ENCODE results near the gene MDM4.
"Not testable (repeated sequence)": the region's sequence is repeated elsewhere in the genome, so short reads cannot be mapped to it uniquely, and the experiment has no call there.

MDM4 gene

GRCh38 chr1:204544321-204544720 lies 28.1 kb downstream of the MDM4 start:
- DNase-seq (ENCODE audit: low spot score): no peak
- Mint-ChIP-seq H3K4me3 (peak overlapping the region; percentile 77), H3K27me3 (ENCODE audit: low read depth) (no peaks in the 10 kb centered on the region), H3K4me1 (ENCODE audit: low read depth) (peaks cover 57% of the 10 kb centered on the region), H3K27ac (peak overlapping the region; percentile 94), H3K36me3 (ENCODE audit: low read depth) (peaks cover 85% of the 10 kb centered on the region), H3K9me3 (peaks cover 15% of the 10 kb centered on the region)

- Mint-ChIP-seq H3K27me3 (ENCODE audit: low read depth) (no peaks in the 10 kb centered on the region), H3K4me3 (peak overlapping the region; percentile 77), H3K4me1 (ENCODE audit: low read depth) (peaks cover 57% of the 10 kb centered on the region), H3K9me3 (peaks cover 15% of the 10 kb centered on the region), H3K27ac (peak overlapping the region; percentile 94), H3K36me3 (ENCODE audit: low read depth) (peaks cover 92% of the 10 kb centered on the region)
- DNase-seq (ENCODE audit: low spot score): no peak
Observed at GRCh38 chr1:204545202-204545601, 29.0 kb downstream of the MDM4 start.

GRCh38 chr1:204545881-204546280 lies 29.7 kb downstream of the MDM4 start:
- Mint-ChIP-seq H3K27me3 (ENCODE audit: low read depth) (no peaks in the 10 kb centered on the region), H3K4me3 (peak overlapping the region; percentile 77), H3K9me3 (peaks cover 15% of the 10 kb centered on the region), H3K27ac (peak overlapping the region; percentile 94), H3K4me1 (ENCODE audit: low read depth) (peaks cover 57% of the 10 kb centered on the region), H3K36me3 (ENCODE audit: low read depth) (peaks cover 90% of the 10 kb centered on the region)
- DNase-seq (ENCODE audit: low spot score): no peak

- no peaks in the 10 kb centered on the region for H3K27me3 Mint-ChIP-seq (ENCODE audit: low read depth)
- peaks cover 35% of the 10 kb centered on the region for H3K4me1 Mint-ChIP-seq (ENCODE audit: low read depth)
- H3K27ac Mint-ChIP-seq: no peak overlapping the region
- H3K36me3 Mint-ChIP-seq (ENCODE audit: low read depth): peaks cover 81% of the 10 kb centered on the region
- peaks cover 12% of the 10 kb centered on the region for H3K9me3 Mint-ChIP-seq
- DNase-seq (ENCODE audit: low spot score): no peak
- no peak overlapping the region for H3K4me3 Mint-ChIP-seq
Observed at GRCh38 chr1:204548265-204548664, 32.1 kb downstream of the MDM4 start.

- Mint-ChIP-seq H3K36me3 (ENCODE audit: low read depth) (peaks cover 80% of the 10 kb centered on the region), H3K9me3 (peaks cover 2% of the 10 kb centered on the region), H3K4me1 (ENCODE audit: low read depth) (peaks cover 25% of the 10 kb centered on the region)
Observed at GRCh38 chr1:204549313-204549712, 33.1 kb downstream of the MDM4 start.

GRCh38 chr1:204550926-204551325 lies 34.7 kb downstream of the MDM4 start:
- Mint-ChIP-seq H3K27me3 (ENCODE audit: low read depth) (no peaks in the 10 kb centered on the region), H3K27ac (no peak overlapping the region), H3K4me3 (no peak overlapping the region), H3K36me3 (ENCODE audit: low read depth) (peaks cover 74% of the 10 kb centered on the region), H3K4me1 (ENCODE audit: low read depth) (peaks cover 12% of the 10 kb centered on the region), H3K9me3 (no peaks in the 10 kb centered on the region)
- DNase-seq (ENCODE audit: low spot score): no peak

More at GRCh38 chr1:204549313-204549712, 33.1 kb downstream of the MDM4 start:
- Mint-ChIP-seq H3K4me3 (no peak overlapping the region), H3K27ac (no peak overlapping the region), H3K27me3 (ENCODE audit: low read depth) (no peaks in the 10 kb centered on the region)
- DNase-seq (ENCODE audit: low spot score): no peak

- Mint-ChIP-seq H3K9me3 (no peaks in the 10 kb centered on the region), H3K27ac (peak overlapping the region; percentile 70), H3K36me3 (ENCODE audit: low read depth) (peaks cover 46% of the 10 kb centered on the region), H3K4me1 (ENCODE audit: low read depth) (peaks cover 14% of the 10 kb centered on the region), H3K4me3 (no peak overlapping the region), H3K27me3 (ENCODE audit: low read depth) (no peaks in the 10 kb centered on the region)
- no peak for DNase-seq (ENCODE audit: low spot score)
Observed at GRCh38 chr1:204556458-204557052, 40.3 kb downstream of the MDM4 start.

- Mint-ChIP-seq H3K9me3 (no peaks in the 10 kb centered on the region), H3K4me3 (no peak overlapping the region), H3K27ac (no peak overlapping the region), H3K36me3 (ENCODE audit: low read depth) (peaks cover 41% of the 10 kb centered on the region), H3K27me3 (ENCODE audit: low read depth) (no peaks in the 10 kb centered on the region), H3K4me1 (ENCODE audit: low read depth) (peaks cover 17% of the 10 kb centered on the region)
- no peak for DNase-seq (ENCODE audit: low spot score)
Observed at GRCh38 chr1:204558467-204558866, 42.3 kb downstream of the MDM4 start.

GRCh38 chr1:204560002-204560401 lies 43.8 kb downstream of the MDM4 start:
- Mint-ChIP-seq H3K4me1 (ENCODE audit: low read depth) (peaks cover 27% of the 10 kb centered on the region), H3K36me3 (ENCODE audit: low read depth) (peaks cover 32% of the 10 kb centered on the region)
- not testable (repeated sequence) for H3K27ac Mint-ChIP-seq; H3K27me3 Mint-ChIP-seq (ENCODE audit: low read depth); H3K4me3 Mint-ChIP-seq; H3K9me3 Mint-ChIP-seq; DNase-seq (ENCODE audit: low spot score)

GRCh38 chr1:204560590-204561150 lies 44.5 kb downstream of the MDM4 start:
- H3K4me3 Mint-ChIP-seq: no peak overlapping the region
- DNase-seq (ENCODE audit: low spot score): no peak
- no peaks in the 10 kb centered on the region for H3K27me3 Mint-ChIP-seq (ENCODE audit: low read depth)
- no peaks in the 10 kb centered on the region for H3K9me3 Mint-ChIP-seq
- peaks cover 33% of the 10 kb centered on the region for H3K4me1 Mint-ChIP-seq (ENCODE audit: low read depth)
- peaks cover 31% of the 10 kb centered on the region for H3K36me3 Mint-ChIP-seq (ENCODE audit: low read depth)
- no peak overlapping the region for H3K27ac Mint-ChIP-seq

- H3K4me1 Mint-ChIP-seq (ENCODE audit: low read depth): peaks cover 38% of the 10 kb centered on the region
- DNase-seq (ENCODE audit: low spot score): no peak
- H3K36me3 Mint-ChIP-seq (ENCODE audit: low read depth): peaks cover 23% of the 10 kb centered on the region
- no peak overlapping the region for H3K4me3 Mint-ChIP-seq
- H3K27me3 Mint-ChIP-seq (ENCODE audit: low read depth): no peaks in the 10 kb centered on the region
- peak overlapping the region; percentile 38 for H3K27ac Mint-ChIP-seq
- no peaks in the 10 kb centered on the region for H3K9me3 Mint-ChIP-seq
Observed at GRCh38 chr1:204562075-204562990, 46.1 kb downstream of the MDM4 start.

GRCh38 chr1:204563307-204563706 lies 47.1 kb downstream of the MDM4 start:
- Mint-ChIP-seq H3K4me3 (no peak overlapping the region), H3K27ac (peak overlapping the region; percentile 52), H3K9me3 (no peaks in the 10 kb centered on the region), H3K36me3 (ENCODE audit: low read depth) (peaks cover 25% of the 10 kb centered on the region), H3K27me3 (ENCODE audit: low read depth) (no peaks in the 10 kb centered on the region), H3K4me1 (ENCODE audit: low read depth) (peaks cover 39% of the 10 kb centered on the region)
- no peak for DNase-seq (ENCODE audit: low spot score)

GRCh38 chr1:204563780-204564179 lies 47.6 kb downstream of the MDM4 start:
- peak overlapping the region; percentile 52 for H3K27ac Mint-ChIP-seq
- DNase-seq (ENCODE audit: low spot score): no peak
- peaks cover 25% of the 10 kb centered on the region for H3K36me3 Mint-ChIP-seq (ENCODE audit: low read depth)
- no peaks in the 10 kb centered on the region for H3K9me3 Mint-ChIP-seq
- H3K27me3 Mint-ChIP-seq (ENCODE audit: low read depth): no peaks in the 10 kb centered on the region
- peaks cover 39% of the 10 kb centered on the region for H3K4me1 Mint-ChIP-seq (ENCODE audit: low read depth)
- no peak overlapping the region for H3K4me3 Mint-ChIP-seq

- Mint-ChIP-seq H3K27ac (peak overlapping the region; percentile 67), H3K9me3 (no peaks in the 10 kb centered on the region), H3K27me3 (ENCODE audit: low read depth) (no peaks in the 10 kb centered on the region), H3K36me3 (ENCODE audit: low read depth) (peaks cover 25% of the 10 kb centered on the region), H3K4me3 (peak overlapping the region; percentile 3), H3K4me1 (ENCODE audit: low read depth) (peaks cover 43% of the 10 kb centered on the region)
- DNase-seq (ENCODE audit: low spot score): peak; percentile 27
Observed at GRCh38 chr1:204564835-204565234, 48.6 kb downstream of the MDM4 start.

All from T-helper 2 cell treated with Interferon-gamma antibody and Interleukin-4, amounts not matched to agents 5 μg/mL and 100 μg/mL, for 36 hours (primary cell).